ENCODE measurements around the gene C5orf63.
A peak's percentile ranks its signal among the peaks of the same experiment; 100 is the strongest.

Gene C5orf63

GRCh38 chr5:127084656-127085055 lies 11.4 kb upstream of the C5orf63 start:
- DNase-seq (ENCODE audit: extremely low spot score) = no peak
- no peak for TF ChIP-seq ZNF384 (IDR thresholded peaks at IDR 0.05)
- TF ChIP-seq TARDBP (IDR thresholded peaks at IDR 0.05) = no peak
- TF ChIP-seq PKNOX1 (IDR thresholded peaks at IDR 0.05) = no peak
- no peak for TF ChIP-seq ELF4 (IDR thresholded peaks at IDR 0.05)
- no peak for TF ChIP-seq ARNT (IDR thresholded peaks at IDR 0.05)
- TF ChIP-seq CTBP1 (IDR thresholded peaks at IDR 0.05; ENCODE audit: borderline replicate concordance) = no peak
- no peak for TF ChIP-seq SP1 (IDR thresholded peaks at IDR 0.05)
- no peak for TF ChIP-seq HDGF (IDR thresholded peaks at IDR 0.05; ENCODE audit: borderline replicate concordance)
- TF ChIP-seq LEF1 (IDR thresholded peaks at IDR 0.05; ENCODE audit: borderline replicate concordance) = no peak
- no peak for TF ChIP-seq FOXK2 (IDR thresholded peaks at IDR 0.05)
- TF ChIP-seq NFRKB (IDR thresholded peaks at IDR 0.05) = no peak
- TF ChIP-seq L3MBTL2 (conservative IDR thresholded peaks at IDR 0.05) = no peak
- TF ChIP-seq SUZ12 (IDR thresholded peaks at IDR 0.05) = no peak
- no peak for TF ChIP-seq FOXM1 (IDR thresholded peaks at IDR 0.05; ENCODE audit: borderline replicate concordance)
- TF ChIP-seq FOXA1 (IDR thresholded peaks at IDR 0.05) = no peak
- TF ChIP-seq BHLHE40 (IDR thresholded peaks at IDR 0.05; ENCODE audit: borderline replicate concordance) = no peak
- CTCF ChIA-PET = no interaction called here
- POLR2A ChIA-PET = no interaction called here

DNA sequence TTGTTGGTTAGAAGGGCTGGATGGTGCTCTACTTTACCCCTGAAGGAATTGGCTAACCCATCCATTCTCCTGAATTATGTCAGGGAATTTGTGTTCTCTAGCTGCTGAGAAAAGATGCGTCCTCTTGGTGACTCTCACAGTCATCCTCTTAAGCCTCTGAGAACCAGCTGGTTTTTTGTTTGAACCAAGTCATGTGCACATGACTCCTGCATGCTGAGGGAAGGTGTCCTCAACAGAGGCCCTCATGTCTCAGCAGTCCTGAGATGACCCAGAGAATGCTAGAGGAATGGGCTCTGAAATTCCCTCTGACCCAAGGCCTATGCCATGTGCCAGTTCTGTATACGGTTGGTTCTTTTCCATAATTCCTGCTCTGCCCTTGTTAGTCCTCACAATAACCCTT lies 10.4 kb upstream of the C5orf63 start:
- TF ChIP-seq CTBP1 (IDR thresholded peaks at IDR 0.05; ENCODE audit: borderline replicate concordance) (no peak), FOXA1 (IDR thresholded peaks at IDR 0.05) (no peak), ARNT (IDR thresholded peaks at IDR 0.05) (no peak), HDGF (IDR thresholded peaks at IDR 0.05; ENCODE audit: borderline replicate concordance) (no peak), FOXM1 (IDR thresholded peaks at IDR 0.05; ENCODE audit: borderline replicate concordance) (no peak), PKNOX1 (IDR thresholded peaks at IDR 0.05) (no peak), NFRKB (IDR thresholded peaks at IDR 0.05) (no peak), TARDBP (IDR thresholded peaks at IDR 0.05) (no peak)
- DNase-seq (ENCODE audit: extremely low spot score) = no peak
- ChIA-PET CTCF (interaction anchor here (0.6 kb wide), 1 partner anchor 113 kb away, joined by 6 read pairs; no protein-coding TSS in a partner anchor), POLR2A (no interaction called here)

DNA sequence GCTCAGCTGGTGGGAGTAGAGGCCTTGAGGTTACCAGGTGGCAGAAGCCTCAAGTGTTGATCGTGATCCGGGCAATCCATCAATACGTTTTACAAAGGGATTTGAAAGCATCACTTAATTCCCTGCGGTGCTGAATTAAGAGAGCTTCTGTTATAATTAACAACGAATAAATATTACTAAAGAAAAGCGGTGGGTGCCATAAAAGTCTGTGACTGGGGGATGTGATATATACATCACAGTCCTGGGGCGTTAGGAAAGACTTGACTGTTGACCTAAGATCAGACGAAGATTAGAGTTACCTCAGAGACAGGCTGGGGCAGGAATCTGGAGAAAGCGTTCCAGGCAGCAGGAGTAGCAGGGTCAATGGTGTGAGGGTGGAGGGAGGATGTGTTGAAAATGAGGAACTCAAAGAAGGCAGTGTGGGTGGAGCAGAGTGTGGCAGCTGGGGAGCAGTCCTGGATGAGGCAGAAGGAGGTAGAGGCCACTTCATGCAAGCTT lies 6.7 kb upstream of the C5orf63 start:
- TF ChIP-seq PKNOX1 (IDR thresholded peaks at IDR 0.05) (peak; percentile 53), TARDBP (IDR thresholded peaks at IDR 0.05) (no peak), CTBP1 (IDR thresholded peaks at IDR 0.05; ENCODE audit: borderline replicate concordance) (peak; percentile 18; the same call in 1 of the 2 replicates)
- no peak for DNase-seq (ENCODE audit: extremely low spot score)
- POLR2A ChIA-PET = interaction anchor here (0.9 kb wide), 1 partner anchor 9 kb away, joined by 3 read pairs; no protein-coding TSS in a partner anchor
- CTCF ChIA-PET = interaction anchor here (0.6 kb wide), 1 partner anchor 978 kb away, joined by 3 read pairs; no protein-coding TSS in a partner anchor

DNA sequence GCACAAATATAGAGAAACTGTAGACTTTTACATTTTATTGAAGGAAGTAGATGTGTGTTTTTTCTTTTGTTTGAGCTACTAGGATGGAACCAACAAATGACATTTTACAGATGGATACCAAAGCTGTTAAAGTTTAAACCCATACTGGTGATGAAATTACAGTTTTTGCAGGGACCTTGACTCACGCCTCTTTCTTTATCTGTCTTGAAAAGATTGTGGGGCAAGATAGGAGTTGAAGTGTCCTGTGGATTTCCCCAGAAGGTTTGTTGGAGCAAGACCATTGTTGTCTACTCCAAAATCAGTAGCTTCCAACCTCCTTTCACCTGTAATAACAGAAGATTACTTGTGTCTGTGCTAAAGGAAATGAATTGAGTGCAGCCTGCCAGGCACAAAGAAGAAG lies 4.1 kb upstream of the C5orf63 start:
- ChIA-PET POLR2A (interaction anchor here (1.3 kb wide), 1 partner anchor 47 kb away, joined by 3 read pairs; the partner anchor contains the start of gene MARCHF3), CTCF (no interaction called here)
- no peak for TF ChIP-seq ARNT (IDR thresholded peaks at IDR 0.05)
- TF ChIP-seq HDGF (IDR thresholded peaks at IDR 0.05; ENCODE audit: borderline replicate concordance) = no peak
- TF ChIP-seq NFRKB (IDR thresholded peaks at IDR 0.05) = no peak
- TF ChIP-seq TARDBP (IDR thresholded peaks at IDR 0.05) = no peak
- no peak for TF ChIP-seq FOXM1 (IDR thresholded peaks at IDR 0.05; ENCODE audit: borderline replicate concordance)
- TF ChIP-seq L3MBTL2 (conservative IDR thresholded peaks at IDR 0.05) = no peak
- TF ChIP-seq FOXK2 (IDR thresholded peaks at IDR 0.05) = no peak
- no peak for DNase-seq (ENCODE audit: extremely low spot score)

- TF ChIP-seq PKNOX1 (IDR thresholded peaks at IDR 0.05) (no peak), L3MBTL2 (conservative IDR thresholded peaks at IDR 0.05) (no peak), FOXM1 (IDR thresholded peaks at IDR 0.05; ENCODE audit: borderline replicate concordance) (no peak), FOXK2 (IDR thresholded peaks at IDR 0.05) (no peak), FOXA1 (IDR thresholded peaks at IDR 0.05) (no peak), LEF1 (IDR thresholded peaks at IDR 0.05; ENCODE audit: borderline replicate concordance) (no peak), TARDBP (IDR thresholded peaks at IDR 0.05) (no peak), BHLHE40 (IDR thresholded peaks at IDR 0.05; ENCODE audit: borderline replicate concordance) (no peak), NFRKB (IDR thresholded peaks at IDR 0.05) (no peak), CTBP1 (IDR thresholded peaks at IDR 0.05; ENCODE audit: borderline replicate concordance) (no peak), ZNF384 (IDR thresholded peaks at IDR 0.05) (no peak), SUZ12 (IDR thresholded peaks at IDR 0.05) (no peak), ELF4 (IDR thresholded peaks at IDR 0.05) (no peak), HDGF (IDR thresholded peaks at IDR 0.05; ENCODE audit: borderline replicate concordance) (no peak), SP1 (IDR thresholded peaks at IDR 0.05) (no peak), ARNT (IDR thresholded peaks at IDR 0.05) (no peak)
- ChIA-PET POLR2A (no interaction called here), CTCF (no interaction called here)
- DNase-seq (ENCODE audit: extremely low spot score) = no peak
Observed at GRCh38 chr5:127076315-127077129, 3.2 kb upstream of the C5orf63 start.

Measured in HEK293T (cell line).